Endodermal cell (in vitro differentiated cells): ENCODE data around the gene OR11A1. TPM values are rescaled to one million over a fixed set of nuclear protein-coding genes. Genes with fewer than 3 reads are reported as not detected.
A peak's percentile ranks its signal among the peaks of the same experiment; 100 is the strongest.

Experiments
- DNase-seq: peaks from one replicate; pipeline ENCODE4 v3.0.0-alpha.2; 2017
- H3K27ac ChIP-seq: 2 replicates; pipeline ENCODE4 v1.5.1; 2013; ENCODE audit warnings: mild to moderate bottlenecking, low read depth, low read length, moderate library complexity
- H3K27me3 ChIP-seq: 2 replicates; pipeline ENCODE4 v1.6.1; 2013; ENCODE audit warnings: mild to moderate bottlenecking, low read length, moderate library complexity; ENCODE audit not compliant: insufficient read depth, control insufficient read depth, poor library complexity, severe bottlenecking
- H3K36me3 ChIP-seq: 2 replicates; pipeline ENCODE4 v1.7.0; 2013; ENCODE audit warnings: mild to moderate bottlenecking, low read length, moderate library complexity; ENCODE audit not compliant: control insufficient read depth, insufficient read depth
- H3K4me1 ChIP-seq: one replicate; pipeline ENCODE4 v1.7.0; 2013; ENCODE audit warnings: low read length; ENCODE audit not compliant: control insufficient read depth, insufficient read depth
- H3K4me3 ChIP-seq: 2 replicates; pipeline ENCODE4 v1.5.1; 2013; ENCODE audit warnings: mild to moderate bottlenecking, low read length, moderate library complexity
- H3K9ac ChIP-seq: 2 replicates; pipeline ENCODE4 v1.6.1; 2013; ENCODE audit warnings: mild to moderate bottlenecking, low read length, moderate library complexity; ENCODE audit not compliant: poor library complexity, severe bottlenecking; ENCODE audit errors: extremely low read depth
- H3K9me3 ChIP-seq: 2 replicates; pipeline ENCODE4 v1.6.1; 2013; ENCODE audit warnings: mild to moderate bottlenecking, low read length, moderate library complexity; ENCODE audit not compliant: control insufficient read depth
- H3K27ac Mint-ChIP-seq: 2 replicates; pipeline ENCODE4 v1.8.0; 2020; ENCODE audit warnings: mixed read lengths
- H3K27me3 Mint-ChIP-seq: 2 replicates; pipeline ENCODE4 v1.8.0; 2021; ENCODE audit warnings: mild to moderate bottlenecking, mixed read lengths; ENCODE audit not compliant: insufficient read depth
- H3K36me3 Mint-ChIP-seq: 2 replicates; pipeline ENCODE4 v1.8.0; 2020; ENCODE audit warnings: low read depth, mixed read lengths
- H3K4me1 Mint-ChIP-seq: 2 replicates; pipeline ENCODE4 v1.8.0; 2020; ENCODE audit warnings: mixed read lengths
- H3K4me3 Mint-ChIP-seq: 2 replicates; pipeline ENCODE4 v1.8.0; 2020; ENCODE audit warnings: mild to moderate bottlenecking, moderate library complexity, mixed read lengths
- H3K9me3 Mint-ChIP-seq: 2 replicates; pipeline ENCODE4 v1.8.0; 2020; ENCODE audit warnings: mild to moderate bottlenecking, mixed read lengths
- CTCF ChIP-seq: fragments of 200-600 bp; sonication (generic); conservative IDR thresholded peaks from 2 replicates; pipeline ENCODE4 v1.5.0; 2021; ENCODE audit warnings: antibody characterized with exemption, mild to moderate bottlenecking
- WGBS, 2 experiments: methylation state at CpG; one replicate each; pipeline versions ENCODE4 v1.1.5 to v1.1.7; 2013; ENCODE audit warnings: missing lambda C conversion rate in 2 of 2, mixed read lengths in 1 of 2; ENCODE audit not compliant: insufficient coverage in 1 of 2, insufficient read length in 1 of 2; 5-methylcytosine and 5-hydroxymethylcytosine counted together
- total RNA-seq, 2 donors: library from RNA; stranded (reverse); fragmentation: NEBNext Ultra II Directional in 1 of 2; extraction: Animal tissue kit (Norgen Biotek cat#: 25700) in 1 of 2; gene quantifications; 2 replicates in 1 of 2; 3 replicates in 1 of 2; pipeline ENCODE4 v1.2.1, GENCODE V29; 2021

The OR11A1 gene
- total RNA-seq, 2 donors from 2014 or later: not detected

- H3K27ac Mint-ChIP-seq: no peak within 1 kb of the TSS
- H3K36me3 Mint-ChIP-seq: no peaks in the 10 kb centered on the region
- no peak within 1 kb of the TSS for H3K4me3 Mint-ChIP-seq
- no peak within 1 kb of the TSS for H3K4me3 ChIP-seq
- DNase-seq: no peak
- no peaks in the 10 kb centered on the region for H3K36me3 ChIP-seq
- H3K9me3 Mint-ChIP-seq: no peaks in the 10 kb centered on the region
- no peak for TF ChIP-seq CTCF
- H3K4me1 Mint-ChIP-seq: no peaks in the 10 kb centered on the region
- no peak within 1 kb of the TSS for H3K9ac ChIP-seq
- no peak within 1 kb of the TSS for H3K27ac ChIP-seq
- no peaks in the 10 kb centered on the region for H3K27me3 Mint-ChIP-seq
- H3K27me3 ChIP-seq: no peaks in the 10 kb centered on the region
- H3K4me1 ChIP-seq: no peaks in the 10 kb centered on the region
- no peaks in the 10 kb centered on the region for H3K9me3 ChIP-seq
These were observed 61.5 kb downstream of the OR11A1 start, which contains the start of gene OR12D2 for GRCh38 chr6:29395331-29395730. OR12D2 (plus strand) TSS chr6:29395631; CDS start chr6:29396700, 1,069 bp downstream.

- Mint-ChIP-seq H3K4me1 (no peaks in the 10 kb centered on the region), H3K27ac (no peak overlapping the region), H3K9me3 (no peaks in the 10 kb centered on the region), H3K27me3 (peaks cover 1% of the 10 kb centered on the region), H3K36me3 (no peaks in the 10 kb centered on the region), H3K4me3 (no peak overlapping the region)
- Histone ChIP-seq H3K9ac (no peak overlapping the region), H3K9me3 (no peaks in the 10 kb centered on the region), H3K27ac (no peak overlapping the region), H3K4me3 (no peak overlapping the region), H3K27me3 (no peaks in the 10 kb centered on the region), H3K4me1 (no peaks in the 10 kb centered on the region), H3K36me3 (no peaks in the 10 kb centered on the region)
- no peak for TF ChIP-seq CTCF
- DNase-seq: no peak
- 66 to 74% methylated on average over 2 to 3 of the region's 4 CpGs for WGBS, 2 experiments
These were observed 68.3 kb downstream of the OR11A1 start for GRCh38 chr6:29388533-29388932.

DNA sequence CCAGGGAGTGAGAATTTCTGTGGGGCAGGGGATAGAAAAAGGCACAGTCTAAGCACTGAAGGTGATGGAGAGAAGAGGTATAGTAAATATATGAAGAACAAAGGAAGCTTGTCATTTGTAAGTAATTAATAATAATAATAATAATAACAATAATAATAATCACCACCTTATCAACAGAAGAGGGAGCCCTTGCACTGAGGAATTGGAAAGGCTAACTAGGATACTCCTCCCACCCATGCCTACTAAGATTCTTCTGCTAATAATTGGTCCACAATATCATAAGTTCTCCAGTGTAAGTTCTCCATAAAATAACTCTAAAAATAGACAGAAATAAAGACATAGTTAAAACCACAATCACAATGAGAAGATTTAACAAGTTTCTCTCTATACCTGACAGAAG, 80.9 kb downstream of the OR11A1 start:
- Mint-ChIP-seq H3K27me3 (no peaks in the 10 kb centered on the region), H3K27ac (no peak overlapping the region), H3K36me3 (no peaks in the 10 kb centered on the region), H3K4me3 (no peak overlapping the region), H3K4me1 (no peaks in the 10 kb centered on the region), H3K9me3 (no peaks in the 10 kb centered on the region)
- H3K27ac ChIP-seq: no peak overlapping the region
- H3K4me3 ChIP-seq: no peak overlapping the region
- no peak for DNase-seq
- H3K9me3 ChIP-seq: peaks cover 5% of the 10 kb centered on the region
- no peaks in the 10 kb centered on the region for H3K36me3 ChIP-seq
- H3K9ac ChIP-seq: no peak overlapping the region
- TF ChIP-seq CTCF: peak; percentile 50
- H3K4me1 ChIP-seq: no peaks in the 10 kb centered on the region
- no peaks in the 10 kb centered on the region for H3K27me3 ChIP-seq

Other genes starting within 250 kb of the OR11A1 start
- not detected for gene OR14J1, start 155.4 kb downstream of the OR11A1 start, total RNA-seq
- gene OR5V1, start 88.2 kb downstream of the OR11A1 start, total RNA-seq: not detected
- gene OR12D3, start 81.8 kb downstream of the OR11A1 start, total RNA-seq: not detected
- gene OR12D2, start 61.4 kb downstream of the OR11A1 start, total RNA-seq: not detected
- not detected for gene OR12D1, start 42.1 kb downstream of the OR11A1 start, total RNA-seq
- not detected for gene OR10C1, start 17.8 kb downstream of the OR11A1 start, total RNA-seq
- gene OR2H1, start 84 bp upstream of the OR11A1 start, total RNA-seq: not detected
- gene MAS1L, start 30.9 kb upstream of the OR11A1 start, total RNA-seq: not detected
- gene UBD, start 102.7 kb upstream of the OR11A1 start, total RNA-seq: not detected
- not detected for gene OR2H2, start 128.1 kb upstream of the OR11A1 start, total RNA-seq
- 10 to 100 TPM; 81.8 to 99.1 TPM for gene GABBR1, start 176.1 kb upstream of the OR11A1 start, total RNA-seq
- not detected for gene MOG, start 200.0 kb upstream of the OR11A1 start, total RNA-seq
- gene ZFP57, start 224.1 kb upstream of the OR11A1 start, total RNA-seq: under 1 TPM; 0.24 to 0.59 TPM